MCF 10A (cell line): ENCODE measurements around the gene DOCK11. TPM values are rescaled to one million over a fixed set of nuclear protein-coding genes. Genes with fewer than 3 reads are reported as not detected.

Experiments used
- BruUV-seq: library from RNA; stranded (reverse); fragments of 400-500 nt; replicated peaks from 2 replicates; lab custom pipeline; 2021; lab: Mats Ljungman, UMichigan
- CTCF ChIA-PET: fragments of 300-600 bp; sonication (Branson Sonifier 250); formaldehyde crosslinking; extraction: SDS; loops from one replicate; lab custom pipeline; 2021; ENCODE audit warnings: antibody characterized with exemption, inconsistent platforms; lab: Yijun Ruan, JAX
- POLR2A ChIA-PET: fragments of 300-600, 350-650 bp; sonication (Branson Sonifier 250); formaldehyde crosslinking; extraction: SDS; loops from one replicate; lab custom pipeline; 2020; ENCODE audit warnings: antibody characterized with exemption, inconsistent platforms; lab: Yijun Ruan, JAX
- DNase-seq: peaks from one replicate; pipeline ENCODE4 v3.0.0-alpha.2; 2018; ENCODE audit not compliant: unreplicated experiment
- H3K27ac Mint-ChIP-seq: one replicate; pipeline ENCODE4 v1.8.0; 2022; ENCODE audit warnings: mild to moderate bottlenecking, low read depth, mixed read lengths; ENCODE audit not compliant: unreplicated experiment
- H3K27me3 Mint-ChIP-seq: one replicate; pipeline ENCODE4 v1.8.0; 2022; ENCODE audit warnings: mixed read lengths; ENCODE audit not compliant: insufficient read depth, unreplicated experiment
- H3K36me3 Mint-ChIP-seq: one replicate; pipeline ENCODE4 v1.8.0; 2022; ENCODE audit warnings: mild to moderate bottlenecking, moderate library complexity, mixed read lengths; ENCODE audit not compliant: insufficient read depth, unreplicated experiment
- H3K4me1 Mint-ChIP-seq: one replicate; pipeline ENCODE4 v1.8.0; 2022; ENCODE audit warnings: mixed read lengths; ENCODE audit not compliant: insufficient read depth, unreplicated experiment
- H3K4me3 Mint-ChIP-seq: one replicate; pipeline ENCODE4 v1.8.0; 2022; ENCODE audit warnings: mild to moderate bottlenecking, moderate library complexity, mixed read lengths; ENCODE audit not compliant: unreplicated experiment
- H3K9me3 Mint-ChIP-seq: one replicate; pipeline ENCODE4 v1.8.0; 2022; ENCODE audit warnings: mixed read lengths; ENCODE audit not compliant: unreplicated experiment
- CTCF ChIP-seq: fragments of 200-600 bp; IDR thresholded peaks from one replicate; pipeline ENCODE4 v1.8.0; 2022; ENCODE audit warnings: antibody characterized with exemption, mild to moderate bottlenecking; ENCODE audit not compliant: unreplicated experiment
- intact Hi-C: fragments of 100-400 bp; cut with micrococcal nuclease; formaldehyde crosslinking; loops from 2 replicates; pipeline ENCODE4 v1.14.1; 2022
- total RNA-seq: library from RNA; stranded (reverse); gene quantifications from 2 replicates; pipeline ENCODE4 v1.2.3, GENCODE V29; 2022

Gene DOCK11
- total RNA-seq, 1 experiment from 2014 or later = 1.9 TPM

- Mint-ChIP-seq H3K4me3 (no peak overlapping the region), H3K9me3 (no peaks in the 10 kb centered on the region), H3K4me1 (no peaks in the 10 kb centered on the region), H3K27me3 (peaks cover 11% of the 10 kb centered on the region), H3K36me3 (no peaks in the 10 kb centered on the region), H3K27ac (no peak overlapping the region)
- POLR2A ChIA-PET = no interaction called here
- TF ChIP-seq CTCF = no peak
- intact Hi-C loops = no loop called here
- DNase-seq = no peak
- CTCF ChIA-PET = no interaction called here
- no TSS peak for BruUV-seq
Observed at GRCh38 chrX:118545510-118545909, 49.9 kb downstream of the DOCK11 start.

GRCh38 chrX:118548841-118549240, 53.2 kb downstream of the DOCK11 start:
- Mint-ChIP-seq H3K27me3 (peaks cover 11% of the 10 kb centered on the region), H3K4me1 (peaks cover 6% of the 10 kb centered on the region), H3K4me3 (no peak overlapping the region), H3K27ac (no peak overlapping the region), H3K9me3 (no peaks in the 10 kb centered on the region), H3K36me3 (no peaks in the 10 kb centered on the region)
- no TSS peak for BruUV-seq
- TF ChIP-seq CTCF = no peak
- DNase-seq = no peak
- intact Hi-C loops = no loop called here
- POLR2A ChIA-PET = no interaction called here
- CTCF ChIA-PET = no interaction called here

- TF ChIP-seq CTCF = no peak
- H3K9me3 Mint-ChIP-seq = no peaks in the 10 kb centered on the region
- peak; percentile 70 for DNase-seq
- no peak overlapping the region for H3K27ac Mint-ChIP-seq
- ChIA-PET POLR2A (interaction anchor here (0.7 kb wide), 1 partner anchor 9 kb away, joined by 3 read pairs; no protein-coding TSS in a partner anchor), CTCF (interaction anchor here (0.8 kb wide), 1 partner anchor 10 kb away, joined by 3 read pairs; no protein-coding TSS in a partner anchor)
- intact Hi-C loops = loop anchor here (5.0 kb wide), 1 partner anchor 53 kb away; the partner anchor contains the start of gene DOCK11
- H3K4me1 Mint-ChIP-seq = peaks cover 6% of the 10 kb centered on the region
- no peak overlapping the region for H3K4me3 Mint-ChIP-seq
- H3K27me3 Mint-ChIP-seq = peaks cover 26% of the 10 kb centered on the region
- no peaks in the 10 kb centered on the region for H3K36me3 Mint-ChIP-seq
- no TSS peak for BruUV-seq
Observed at GRCh38 chrX:118550792-118551191, 55.2 kb downstream of the DOCK11 start.

- Mint-ChIP-seq H3K9me3 (no peaks in the 10 kb centered on the region), H3K27me3 (peaks cover 26% of the 10 kb centered on the region), H3K36me3 (no peaks in the 10 kb centered on the region), H3K4me3 (no peak overlapping the region), H3K4me1 (peaks cover 6% of the 10 kb centered on the region), H3K27ac (peak overlapping the region; percentile 31)
- intact Hi-C loops = loop anchor here (5.0 kb wide), 1 partner anchor 54 kb away; the partner anchor contains the start of gene DOCK11
- ChIA-PET POLR2A (no interaction called here), CTCF (interaction anchor here (0.8 kb wide), 1 partner anchor 9 kb away, joined by 3 read pairs; no protein-coding TSS in a partner anchor)
- TF ChIP-seq CTCF = no peak
- peak; percentile 54 for DNase-seq
- BruUV-seq = no TSS peak
Observed at GRCh38 chrX:118551426-118551825, 55.8 kb downstream of the DOCK11 start.
